Body of pancreas (tissue), 4 donors: ENCODE results near the gene LYRM4.

Source experiments
- POLR2A ChIP-seq, 3 donors: fragments of 450-650 bp; IDR thresholded peaks; one replicate each; pipeline ENCODE4 v1.6.1; 2016; ENCODE audit warnings: antibody characterized with exemption in 3 of 3, mild to moderate bottlenecking in 2 of 3
- TF ChIP-seq, protein P1 (sequence below), 7 experiments: fragments of 450-650 bp in 4 of 7; fragments of 200-600 bp in 3 of 7; sonication (generic) in 3 of 7; IDR thresholded peaks; one replicate each; pipeline ENCODE4 v1.5.1; 2016 to 2019; ENCODE audit warnings: antibody characterized with exemption in 7 of 7

DNA sequence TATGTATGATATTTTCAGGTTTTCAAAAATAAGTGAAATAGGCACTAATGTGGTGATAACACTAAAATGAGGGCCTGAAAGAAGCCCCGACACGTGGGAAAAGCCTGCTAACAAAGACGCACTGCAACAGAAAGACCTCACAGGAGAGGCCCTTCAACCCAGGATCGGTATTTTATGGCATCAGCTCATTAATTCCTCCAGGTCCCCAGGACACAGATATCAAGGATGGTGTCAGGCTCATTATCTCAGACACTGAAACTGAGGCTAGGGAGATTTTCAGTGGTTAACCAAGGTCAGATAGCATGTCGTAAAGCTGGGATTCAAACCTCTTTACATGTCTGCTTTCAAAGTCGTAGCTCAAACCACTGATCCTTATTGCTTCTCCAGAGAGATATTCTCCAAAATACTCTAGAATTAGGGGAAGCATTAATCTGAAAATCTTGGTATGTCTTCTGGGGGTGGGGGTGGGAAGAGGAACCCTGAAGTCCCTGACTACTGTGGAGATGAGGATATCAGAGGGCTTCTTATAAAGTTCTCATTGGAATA, 111.5 kb downstream of the LYRM4 start:
- TF ChIP-seq, protein P1, sequence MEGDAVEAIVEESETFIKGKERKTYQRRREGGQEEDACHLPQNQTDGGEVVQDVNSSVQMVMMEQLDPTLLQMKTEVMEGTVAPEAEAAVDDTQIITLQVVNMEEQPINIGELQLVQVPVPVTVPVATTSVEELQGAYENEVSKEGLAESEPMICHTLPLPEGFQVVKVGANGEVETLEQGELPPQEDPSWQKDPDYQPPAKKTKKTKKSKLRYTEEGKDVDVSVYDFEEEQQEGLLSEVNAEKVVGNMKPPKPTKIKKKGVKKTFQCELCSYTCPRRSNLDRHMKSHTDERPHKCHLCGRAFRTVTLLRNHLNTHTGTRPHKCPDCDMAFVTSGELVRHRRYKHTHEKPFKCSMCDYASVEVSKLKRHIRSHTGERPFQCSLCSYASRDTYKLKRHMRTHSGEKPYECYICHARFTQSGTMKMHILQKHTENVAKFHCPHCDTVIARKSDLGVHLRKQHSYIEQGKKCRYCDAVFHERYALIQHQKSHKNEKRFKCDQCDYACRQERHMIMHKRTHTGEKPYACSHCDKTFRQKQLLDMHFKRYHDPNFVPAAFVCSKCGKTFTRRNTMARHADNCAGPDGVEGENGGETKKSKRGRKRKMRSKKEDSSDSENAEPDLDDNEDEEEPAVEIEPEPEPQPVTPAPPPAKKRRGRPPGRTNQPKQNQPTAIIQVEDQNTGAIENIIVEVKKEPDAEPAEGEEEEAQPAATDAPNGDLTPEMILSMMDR (IDR thresholded peaks at IDR 0.05): no peak
- TF ChIP-seq POLR2A (IDR thresholded peaks at IDR 0.05): no peak
